ENCODE results near the gene NFU1.

NFU1 gene

DNA sequence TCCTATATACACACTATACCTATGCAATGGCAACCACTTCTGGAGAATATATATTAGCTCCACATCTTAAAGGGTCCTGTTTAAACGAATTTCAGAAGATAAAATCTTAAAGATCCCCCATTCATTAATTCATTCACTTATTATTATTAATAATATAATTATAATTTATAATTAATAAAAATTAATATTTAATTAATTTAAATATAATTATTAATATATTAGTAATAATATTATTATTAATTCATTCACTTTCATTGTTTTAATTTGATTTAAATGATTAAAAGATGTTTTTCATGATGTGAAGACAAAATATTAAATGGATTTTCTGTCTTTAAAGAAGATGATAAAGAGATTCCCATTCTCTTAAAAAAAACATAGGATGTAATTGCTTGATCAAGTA, 21.1 kb downstream of the NFU1 start:
- H3K36me3 Mint-ChIP-seq (ENCODE audit: low read depth), result peaks cover 76% of the 10 kb centered on the region
- no peaks in the 10 kb centered on the region for H3K27me3 Mint-ChIP-seq (ENCODE audit: low read depth, poor library complexity)
- TF ChIP-seq, protein P1, sequence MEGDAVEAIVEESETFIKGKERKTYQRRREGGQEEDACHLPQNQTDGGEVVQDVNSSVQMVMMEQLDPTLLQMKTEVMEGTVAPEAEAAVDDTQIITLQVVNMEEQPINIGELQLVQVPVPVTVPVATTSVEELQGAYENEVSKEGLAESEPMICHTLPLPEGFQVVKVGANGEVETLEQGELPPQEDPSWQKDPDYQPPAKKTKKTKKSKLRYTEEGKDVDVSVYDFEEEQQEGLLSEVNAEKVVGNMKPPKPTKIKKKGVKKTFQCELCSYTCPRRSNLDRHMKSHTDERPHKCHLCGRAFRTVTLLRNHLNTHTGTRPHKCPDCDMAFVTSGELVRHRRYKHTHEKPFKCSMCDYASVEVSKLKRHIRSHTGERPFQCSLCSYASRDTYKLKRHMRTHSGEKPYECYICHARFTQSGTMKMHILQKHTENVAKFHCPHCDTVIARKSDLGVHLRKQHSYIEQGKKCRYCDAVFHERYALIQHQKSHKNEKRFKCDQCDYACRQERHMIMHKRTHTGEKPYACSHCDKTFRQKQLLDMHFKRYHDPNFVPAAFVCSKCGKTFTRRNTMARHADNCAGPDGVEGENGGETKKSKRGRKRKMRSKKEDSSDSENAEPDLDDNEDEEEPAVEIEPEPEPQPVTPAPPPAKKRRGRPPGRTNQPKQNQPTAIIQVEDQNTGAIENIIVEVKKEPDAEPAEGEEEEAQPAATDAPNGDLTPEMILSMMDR (IDR thresholded peaks at IDR 0.05), result no peak
- no peak for DNase-seq
- no peak overlapping the region for H3K27ac Mint-ChIP-seq
- no peaks in the 10 kb centered on the region for H3K4me1 Mint-ChIP-seq
- H3K4me3 Mint-ChIP-seq, result no peak overlapping the region
- H3K9me3 Mint-ChIP-seq, result no peaks in the 10 kb centered on the region

DNA sequence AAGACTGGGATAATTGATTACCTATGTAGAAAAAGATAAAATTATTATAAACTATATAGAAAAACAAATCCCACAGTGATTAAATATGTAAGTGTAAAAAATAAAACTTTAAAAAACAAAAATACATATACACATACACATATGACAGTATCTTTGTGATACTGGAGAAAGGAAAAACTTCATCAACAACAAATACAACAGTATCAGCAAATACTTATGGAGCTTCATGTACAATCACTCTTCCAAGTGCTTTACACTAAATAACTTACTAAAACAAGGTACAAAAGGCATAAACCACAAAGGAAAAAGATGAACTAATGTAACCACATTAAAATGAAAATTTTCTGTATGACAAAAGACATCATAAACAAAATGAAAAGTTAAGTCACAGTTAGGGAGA, 26.1 kb downstream of the NFU1 start:
- TF ChIP-seq, protein P1 (IDR thresholded peaks at IDR 0.05), result no peak
- Mint-ChIP-seq H3K36me3 (ENCODE audit: low read depth) (peaks cover 72% of the 10 kb centered on the region), H3K4me3 (no peak overlapping the region), H3K27ac (no peak overlapping the region), H3K9me3 (peaks cover 4% of the 10 kb centered on the region), H3K27me3 (ENCODE audit: low read depth, poor library complexity) (no peaks in the 10 kb centered on the region), H3K4me1 (no peaks in the 10 kb centered on the region)
- no peak for DNase-seq

DNA sequence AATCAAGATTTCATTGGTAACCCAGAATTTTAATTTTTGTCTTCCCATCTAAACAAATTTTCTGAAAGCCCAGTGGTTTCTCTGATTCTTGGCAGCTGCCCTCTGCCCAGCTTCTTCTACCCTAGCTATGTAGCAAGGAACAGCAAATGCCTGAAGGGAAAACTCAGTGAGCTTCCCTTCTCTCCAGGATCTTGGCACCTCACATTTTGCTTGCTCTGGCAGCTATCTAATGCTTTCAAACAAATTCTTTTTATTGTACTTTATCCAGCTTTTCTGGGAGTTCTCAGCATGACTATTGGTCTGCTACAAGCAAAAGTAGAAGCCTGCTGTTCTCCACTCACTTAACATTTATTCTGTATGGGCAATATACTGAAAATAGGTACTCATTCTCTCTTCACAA, 31.9 kb downstream of the NFU1 start:
- TF ChIP-seq, protein P1 (IDR thresholded peaks at IDR 0.05), result no peak
- no peak overlapping the region for H3K4me3 Mint-ChIP-seq
- H3K36me3 Mint-ChIP-seq (ENCODE audit: low read depth), result peaks cover 89% of the 10 kb centered on the region
- H3K4me1 Mint-ChIP-seq, result no peaks in the 10 kb centered on the region
- H3K27ac Mint-ChIP-seq, result no peak overlapping the region
- H3K9me3 Mint-ChIP-seq, result peaks cover 30% of the 10 kb centered on the region
- H3K27me3 Mint-ChIP-seq (ENCODE audit: low read depth, poor library complexity), result no peaks in the 10 kb centered on the region
- no peak for DNase-seq

DNA sequence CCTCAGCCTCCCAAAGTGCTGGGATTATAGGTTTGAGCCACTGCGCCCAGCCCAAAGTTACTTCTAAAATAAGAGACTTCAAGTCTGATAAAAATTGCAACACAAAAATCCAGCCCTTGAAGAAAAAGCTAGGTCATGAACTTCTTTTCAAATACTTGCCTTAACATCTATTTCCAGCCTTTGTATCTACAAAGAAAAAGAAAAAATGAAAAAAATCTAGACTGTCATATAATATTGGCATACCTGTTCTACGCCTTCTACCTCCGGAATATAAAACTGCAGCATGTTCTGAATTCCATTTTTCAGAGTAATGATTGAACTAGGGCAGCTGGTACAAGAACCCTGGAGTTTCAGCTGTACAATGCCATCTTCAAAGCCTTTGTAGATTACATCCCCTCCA, 37.1 kb downstream of the NFU1 start:
- no peak for DNase-seq
- TF ChIP-seq, protein P1 (IDR thresholded peaks at IDR 0.05), result no peak
- Mint-ChIP-seq H3K27ac (no peak overlapping the region), H3K4me1 (no peaks in the 10 kb centered on the region), H3K9me3 (peaks cover 21% of the 10 kb centered on the region), H3K27me3 (ENCODE audit: low read depth, poor library complexity) (no peaks in the 10 kb centered on the region), H3K4me3 (no peak overlapping the region), H3K36me3 (ENCODE audit: low read depth) (peaks cover 88% of the 10 kb centered on the region)

DNA sequence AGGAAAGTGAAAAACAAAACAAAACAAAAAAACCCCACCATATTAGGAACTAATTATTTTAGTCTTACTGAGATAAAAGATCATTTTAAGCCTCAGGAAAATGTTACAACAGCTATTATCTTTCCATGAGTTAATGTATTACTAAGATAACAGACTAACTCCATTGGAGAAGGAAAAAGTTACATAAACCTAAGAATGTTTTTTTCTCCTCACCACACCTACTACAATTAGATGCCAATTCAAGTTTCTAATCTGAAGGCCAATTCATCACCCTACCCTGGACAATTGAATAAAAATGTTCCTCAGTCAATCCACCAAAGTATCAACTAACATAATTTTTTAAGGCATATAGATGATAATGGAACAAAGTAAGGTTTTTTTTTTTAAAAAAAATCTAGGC, 40.0 kb downstream of the NFU1 start:
- DNase-seq, result no peak
- TF ChIP-seq, protein P1 (IDR thresholded peaks at IDR 0.05), result no peak
- Mint-ChIP-seq H3K36me3 (ENCODE audit: low read depth) (peaks cover 81% of the 10 kb centered on the region), H3K4me1 (no peaks in the 10 kb centered on the region), H3K9me3 (no peaks in the 10 kb centered on the region), H3K27ac (no peak overlapping the region), H3K27me3 (ENCODE audit: low read depth, poor library complexity) (no peaks in the 10 kb centered on the region), H3K4me3 (no peak overlapping the region)

DNA sequence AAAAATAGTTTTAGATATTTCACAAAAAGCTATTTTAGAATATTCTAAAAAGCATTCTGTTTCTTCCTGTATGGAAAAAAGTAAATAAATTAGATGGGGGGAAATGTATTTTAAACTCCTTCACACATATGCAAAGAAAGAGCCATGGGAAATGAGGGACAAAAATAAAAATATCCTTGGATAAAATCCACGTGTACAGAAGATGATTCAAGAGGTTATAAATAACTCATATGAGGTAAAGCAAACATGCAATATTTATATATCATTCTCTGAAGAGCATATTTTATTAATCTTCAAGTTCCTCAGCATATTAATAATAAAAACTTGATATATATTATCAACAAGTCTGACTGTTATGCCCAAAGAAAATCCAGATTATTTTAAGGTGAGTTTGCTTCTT, 41.4 kb downstream of the NFU1 start:
- Mint-ChIP-seq H3K9me3 (no peaks in the 10 kb centered on the region), H3K27ac (no peak overlapping the region), H3K27me3 (ENCODE audit: low read depth, poor library complexity) (no peaks in the 10 kb centered on the region), H3K36me3 (ENCODE audit: low read depth) (peaks cover 68% of the 10 kb centered on the region), H3K4me1 (no peaks in the 10 kb centered on the region), H3K4me3 (no peak overlapping the region)
- DNase-seq, result no peak
- TF ChIP-seq, protein P1 (IDR thresholded peaks at IDR 0.05), result no peak

Data from nephron progenitor cell (in vitro differentiated cells).